Adipocyte (in vitro differentiated cells): ENCODE results near the gene CTDP1.

ENCODE experiments used
- DNase-seq: peaks from one replicate; pipeline ENCODE4 v3.0.0-alpha.2; 2015; ENCODE audit warnings: low read depth
- H3K27me3 ChIP-seq: replicated peaks from 2 replicates; pipeline ENCODE4 v1.7.0; 2013; ENCODE audit warnings: mild to moderate bottlenecking, low read length, moderate library complexity; ENCODE audit not compliant: control insufficient read depth, insufficient read depth
- H3K36me3 ChIP-seq: 2 replicates; pipeline ENCODE4 v1.7.0; 2013; ENCODE audit warnings: low read length, mild to moderate bottlenecking, moderate library complexity; ENCODE audit not compliant: control insufficient read depth, insufficient read depth, severe bottlenecking
- H3K4me1 ChIP-seq: 2 replicates; pipeline ENCODE4 v1.7.0; 2013; ENCODE audit warnings: mild to moderate bottlenecking, low read length, moderate library complexity; ENCODE audit not compliant: control insufficient read depth, insufficient read depth
- H3K4me3 ChIP-seq: 2 replicates; pipeline ENCODE4 v1.7.0; 2013; ENCODE audit warnings: mild to moderate bottlenecking, low read length, moderate library complexity
- H3K9ac ChIP-seq: 2 replicates; pipeline ENCODE4 v1.7.0; 2013; ENCODE audit warnings: mild to moderate bottlenecking, low read length, moderate library complexity
- H3K9me3 ChIP-seq: 2 replicates; pipeline ENCODE4 v1.7.0; 2013; ENCODE audit warnings: mild to moderate bottlenecking, low read length, moderate library complexity; ENCODE audit not compliant: control insufficient read depth

CTDP1 gene

DNA sequence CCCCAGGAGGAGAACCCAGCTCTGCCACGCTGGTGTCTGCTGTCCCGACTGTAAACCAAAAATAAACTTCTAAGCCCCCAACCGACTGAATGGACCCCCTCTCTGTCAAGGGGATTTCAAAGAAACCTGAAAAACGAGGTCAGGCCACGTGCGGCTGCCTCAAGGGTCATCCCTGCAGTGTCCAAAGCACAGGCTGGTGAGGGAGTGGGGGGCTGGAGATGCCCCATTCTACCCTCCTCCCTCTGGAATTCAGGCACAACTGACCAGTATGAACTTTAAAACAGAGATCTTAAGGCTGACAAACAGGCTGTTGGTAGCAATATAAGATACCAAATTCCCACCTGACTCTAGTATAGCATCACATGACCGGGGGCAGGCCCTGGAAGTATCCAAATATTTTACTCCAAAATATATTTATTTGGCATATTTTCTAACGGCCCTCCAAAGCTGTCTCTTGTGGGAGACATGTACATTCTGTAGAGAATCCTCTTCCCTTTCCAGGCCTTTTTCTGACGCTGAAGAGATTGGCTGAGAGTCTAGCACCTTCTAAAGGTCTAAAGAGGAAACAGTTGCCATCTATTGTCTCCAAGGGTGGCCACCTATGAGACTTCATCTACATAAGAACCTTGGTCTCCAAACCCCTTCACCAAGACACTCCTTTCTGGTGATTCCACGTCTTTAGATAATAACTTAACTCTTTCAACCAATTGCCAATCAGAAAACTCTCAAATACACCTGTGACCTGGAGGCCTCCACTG lies 40.4 kb upstream of the CTDP1 start:
- H3K9ac ChIP-seq = no peak overlapping the region
- no peaks in the 10 kb centered on the region for H3K9me3 ChIP-seq
- H3K27me3 ChIP-seq = peaks cover 43% of the 10 kb centered on the region
- H3K4me3 ChIP-seq = no peak overlapping the region
- H3K4me1 ChIP-seq = no peaks in the 10 kb centered on the region
- no peak for DNase-seq
- H3K36me3 ChIP-seq = no peaks in the 10 kb centered on the region

- Histone ChIP-seq H3K4me3 (no peak overlapping the region), H3K27me3 (peaks cover 53% of the 10 kb centered on the region), H3K9me3 (no peaks in the 10 kb centered on the region), H3K4me1 (no peaks in the 10 kb centered on the region), H3K36me3 (no peaks in the 10 kb centered on the region), H3K9ac (no peak overlapping the region)
- no peak for DNase-seq
Observed at GRCh38 chr18:79640064-79640672, 39.4 kb upstream of the CTDP1 start.

- H3K4me3 ChIP-seq = no peak overlapping the region
- no peaks in the 10 kb centered on the region for H3K9me3 ChIP-seq
- peaks cover 59% of the 10 kb centered on the region for H3K27me3 ChIP-seq
- no peak overlapping the region for H3K9ac ChIP-seq
- no peaks in the 10 kb centered on the region for H3K4me1 ChIP-seq
- DNase-seq = no peak
- no peaks in the 10 kb centered on the region for H3K36me3 ChIP-seq
Observed at GRCh38 chr18:79640875-79641274, 38.7 kb upstream of the CTDP1 start.

- no peaks in the 10 kb centered on the region for H3K9me3 ChIP-seq
- no peak overlapping the region for H3K9ac ChIP-seq
- H3K27me3 ChIP-seq = peaks cover 65% of the 10 kb centered on the region
- DNase-seq = no peak
- no peaks in the 10 kb centered on the region for H3K36me3 ChIP-seq
- no peaks in the 10 kb centered on the region for H3K4me1 ChIP-seq
- no peak overlapping the region for H3K4me3 ChIP-seq
Observed at GRCh38 chr18:79641722-79642497, 37.7 kb upstream of the CTDP1 start.

- H3K27me3 ChIP-seq = peaks cover 61% of the 10 kb centered on the region
- H3K9ac ChIP-seq = no peak overlapping the region
- no peaks in the 10 kb centered on the region for H3K36me3 ChIP-seq
- no peaks in the 10 kb centered on the region for H3K9me3 ChIP-seq
- no peaks in the 10 kb centered on the region for H3K4me1 ChIP-seq
- peak; percentile 56 for DNase-seq
- H3K4me3 ChIP-seq = no peak overlapping the region
Observed at GRCh38 chr18:79642626-79643025, 37.0 kb upstream of the CTDP1 start.

GRCh38 chr18:79643054-79643984 lies 36.3 kb upstream of the CTDP1 start:
- H3K4me1 ChIP-seq = no peaks in the 10 kb centered on the region
- H3K4me3 ChIP-seq = no peak overlapping the region
- H3K27me3 ChIP-seq = peaks cover 65% of the 10 kb centered on the region
- no peak for DNase-seq
- no peaks in the 10 kb centered on the region for H3K9me3 ChIP-seq
- H3K9ac ChIP-seq = no peak overlapping the region
- no peaks in the 10 kb centered on the region for H3K36me3 ChIP-seq

DNA sequence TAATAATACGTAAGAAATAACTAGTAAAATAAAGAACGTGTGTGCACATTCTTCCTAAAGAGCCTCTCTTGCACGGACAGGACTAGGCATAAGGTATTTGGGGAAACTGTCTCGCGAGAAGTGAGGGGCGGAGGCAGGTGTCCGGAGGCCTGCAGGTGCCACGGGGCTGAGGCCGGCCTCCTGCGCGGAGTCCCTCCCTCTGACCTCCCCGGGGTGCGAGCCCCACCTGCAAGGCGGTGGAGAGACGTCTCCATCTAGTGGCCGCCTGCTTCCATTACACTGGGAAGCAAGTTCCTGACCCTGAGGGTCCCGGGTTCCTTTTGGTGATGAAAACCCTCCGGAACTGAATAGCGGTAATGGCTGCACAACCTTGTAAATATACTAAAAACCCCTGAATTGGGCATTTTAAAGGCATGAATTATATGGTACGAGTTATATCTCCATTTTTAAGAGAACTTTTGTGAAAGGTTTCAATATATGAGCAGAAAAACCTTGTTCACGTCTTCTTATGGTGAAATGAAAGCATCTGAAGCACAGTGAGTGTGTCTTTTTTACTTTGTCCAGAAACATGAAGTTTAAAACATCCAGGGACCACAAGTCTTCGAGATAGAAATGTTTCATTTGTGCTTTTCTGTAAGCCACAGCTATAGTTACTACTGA lies 35.5 kb upstream of the CTDP1 start:
- Histone ChIP-seq H3K36me3 (no peaks in the 10 kb centered on the region), H3K4me3 (no peak overlapping the region), H3K27me3 (peaks cover 58% of the 10 kb centered on the region), H3K4me1 (no peaks in the 10 kb centered on the region), H3K9me3 (no peaks in the 10 kb centered on the region), H3K9ac (no peak overlapping the region)
- peak; percentile 70 for DNase-seq

- no peak overlapping the region for H3K9ac ChIP-seq
- no peaks in the 10 kb centered on the region for H3K4me1 ChIP-seq
- no peak overlapping the region for H3K4me3 ChIP-seq
- no peaks in the 10 kb centered on the region for H3K36me3 ChIP-seq
- no peaks in the 10 kb centered on the region for H3K9me3 ChIP-seq
- H3K27me3 ChIP-seq = peaks cover 57% of the 10 kb centered on the region
- DNase-seq = peak; percentile 29
Observed at GRCh38 chr18:79644666-79645057, 34.9 kb upstream of the CTDP1 start.

GRCh38 chr18:79645291-79645983 lies 34.2 kb upstream of the CTDP1 start:
- Histone ChIP-seq H3K36me3 (no peaks in the 10 kb centered on the region), H3K4me3 (no peak overlapping the region), H3K27me3 (peaks cover 57% of the 10 kb centered on the region), H3K4me1 (no peaks in the 10 kb centered on the region), H3K9me3 (no peaks in the 10 kb centered on the region), H3K9ac (no peak overlapping the region)
- DNase-seq = no peak

- no peak overlapping the region for H3K4me3 ChIP-seq
- no peaks in the 10 kb centered on the region for H3K4me1 ChIP-seq
- no peak overlapping the region for H3K9ac ChIP-seq
- DNase-seq = no peak
- H3K9me3 ChIP-seq = no peaks in the 10 kb centered on the region
- H3K36me3 ChIP-seq = no peaks in the 10 kb centered on the region
- peaks cover 65% of the 10 kb centered on the region for H3K27me3 ChIP-seq
Observed at GRCh38 chr18:79647307-79647706, 32.3 kb upstream of the CTDP1 start.
